Adipocyte (in vitro differentiated cells): ENCODE measurements around the gene PGS1.
"Not testable (repeated sequence)": the region's sequence is repeated elsewhere in the genome, so short reads cannot be mapped to it uniquely, and the experiment has no call there.

ENCODE experiments used
- DNase-seq: peaks from one replicate; pipeline ENCODE4 v3.0.0-alpha.2; 2015; ENCODE audit warnings: low read depth
- H3K27me3 ChIP-seq: replicated peaks from 2 replicates; pipeline ENCODE4 v1.7.0; 2013; ENCODE audit warnings: mild to moderate bottlenecking, low read length, moderate library complexity; ENCODE audit not compliant: control insufficient read depth, insufficient read depth
- H3K36me3 ChIP-seq: 2 replicates; pipeline ENCODE4 v1.7.0; 2013; ENCODE audit warnings: low read length, mild to moderate bottlenecking, moderate library complexity; ENCODE audit not compliant: control insufficient read depth, insufficient read depth, severe bottlenecking
- H3K4me1 ChIP-seq: 2 replicates; pipeline ENCODE4 v1.7.0; 2013; ENCODE audit warnings: mild to moderate bottlenecking, low read length, moderate library complexity; ENCODE audit not compliant: control insufficient read depth, insufficient read depth
- H3K4me3 ChIP-seq: 2 replicates; pipeline ENCODE4 v1.7.0; 2013; ENCODE audit warnings: mild to moderate bottlenecking, low read length, moderate library complexity
- H3K9ac ChIP-seq: 2 replicates; pipeline ENCODE4 v1.7.0; 2013; ENCODE audit warnings: mild to moderate bottlenecking, low read length, moderate library complexity
- H3K9me3 ChIP-seq: 2 replicates; pipeline ENCODE4 v1.7.0; 2013; ENCODE audit warnings: mild to moderate bottlenecking, low read length, moderate library complexity; ENCODE audit not compliant: control insufficient read depth

PGS1 gene

GRCh38 chr17:78450696-78451345 is 72.4 kb downstream of the PGS1 start:
- no peaks in the 10 kb centered on the region for H3K36me3 ChIP-seq
- peaks cover 43% of the 10 kb centered on the region for H3K27me3 ChIP-seq
- H3K4me1 ChIP-seq = peaks cover 2% of the 10 kb centered on the region
- H3K4me3 ChIP-seq = no peak overlapping the region
- no peak overlapping the region for H3K9ac ChIP-seq
- DNase-seq = no peak
- H3K9me3 ChIP-seq = peaks cover 3% of the 10 kb centered on the region

- Histone ChIP-seq H3K27me3 (peaks cover 43% of the 10 kb centered on the region), H3K4me1 (peaks cover 2% of the 10 kb centered on the region), H3K36me3 (no peaks in the 10 kb centered on the region), H3K4me3 (no peak overlapping the region), H3K9ac (no peak overlapping the region), H3K9me3 (peaks cover 3% of the 10 kb centered on the region)
- DNase-seq = no peak
These were observed 73.3 kb downstream of the PGS1 start for GRCh38 chr17:78451753-78452152.

- Histone ChIP-seq H3K9ac (no peak overlapping the region), H3K36me3 (no peaks in the 10 kb centered on the region), H3K9me3 (no peaks in the 10 kb centered on the region), H3K4me1 (no peaks in the 10 kb centered on the region), H3K27me3 (peaks cover 41% of the 10 kb centered on the region), H3K4me3 (no peak overlapping the region)
- DNase-seq = no peak
These were observed 75.9 kb downstream of the PGS1 start for GRCh38 chr17:78454346-78454745.

GRCh38 chr17:78458091-78458490 is 79.6 kb downstream of the PGS1 start:
- Histone ChIP-seq H3K36me3 (no peaks in the 10 kb centered on the region), H3K4me3 (no peak overlapping the region), H3K9ac (no peak overlapping the region), H3K9me3 (no peaks in the 10 kb centered on the region), H3K4me1 (no peaks in the 10 kb centered on the region), H3K27me3 (peaks cover 11% of the 10 kb centered on the region)
- DNase-seq = no peak

- Histone ChIP-seq H3K4me3 (no peak overlapping the region), H3K36me3 (no peaks in the 10 kb centered on the region), H3K9me3 (no peaks in the 10 kb centered on the region), H3K27me3 (peaks cover 7% of the 10 kb centered on the region), H3K9ac (no peak overlapping the region), H3K4me1 (no peaks in the 10 kb centered on the region)
- DNase-seq = no peak
These were observed 80.4 kb downstream of the PGS1 start for GRCh38 chr17:78458736-78459335.

GRCh38 chr17:78459696-78460095 is 81.2 kb downstream of the PGS1 start:
- Histone ChIP-seq H3K27me3 (peaks cover 7% of the 10 kb centered on the region), H3K9me3 (no peaks in the 10 kb centered on the region), H3K4me1 (no peaks in the 10 kb centered on the region), H3K4me3 (no peak overlapping the region), H3K36me3 (no peaks in the 10 kb centered on the region), H3K9ac (no peak overlapping the region)
- no peak for DNase-seq

- H3K4me1 ChIP-seq = no peaks in the 10 kb centered on the region
- H3K4me3 ChIP-seq = no peak overlapping the region
- no peaks in the 10 kb centered on the region for H3K9me3 ChIP-seq
- no peaks in the 10 kb centered on the region for H3K36me3 ChIP-seq
- H3K27me3 ChIP-seq = peaks cover 7% of the 10 kb centered on the region
- no peak for DNase-seq
- no peak overlapping the region for H3K9ac ChIP-seq
These were observed 81.8 kb downstream of the PGS1 start for GRCh38 chr17:78460176-78460675.

GRCh38 chr17:78460951-78461798 is 82.7 kb downstream of the PGS1 start:
- no peaks in the 10 kb centered on the region for H3K36me3 ChIP-seq
- H3K27me3 ChIP-seq = peaks cover 7% of the 10 kb centered on the region
- H3K9me3 ChIP-seq = no peaks in the 10 kb centered on the region
- no peak overlapping the region for H3K9ac ChIP-seq
- DNase-seq = no peak
- H3K4me1 ChIP-seq = no peaks in the 10 kb centered on the region
- H3K4me3 ChIP-seq = no peak overlapping the region

- H3K4me1 ChIP-seq = no peaks in the 10 kb centered on the region
- H3K4me3 ChIP-seq = no peak overlapping the region
- H3K9me3 ChIP-seq = no peaks in the 10 kb centered on the region
- DNase-seq = no peak
- no peak overlapping the region for H3K9ac ChIP-seq
- H3K36me3 ChIP-seq = no peaks in the 10 kb centered on the region
- H3K27me3 ChIP-seq = peaks cover 7% of the 10 kb centered on the region
These were observed 83.3 kb downstream of the PGS1 start for GRCh38 chr17:78461799-78462053.

- Histone ChIP-seq H3K9me3 (no peaks in the 10 kb centered on the region), H3K36me3 (no peaks in the 10 kb centered on the region), H3K27me3 (peaks cover 7% of the 10 kb centered on the region), H3K4me3 (no peak overlapping the region), H3K9ac (no peak overlapping the region), H3K4me1 (no peaks in the 10 kb centered on the region)
- DNase-seq = no peak
These were observed 83.7 kb downstream of the PGS1 start for GRCh38 chr17:78462148-78462547.

- H3K4me1 ChIP-seq, H3K9me3 ChIP-seq, DNase-seq, H3K9ac ChIP-seq, H3K4me3 ChIP-seq, H3K36me3 ChIP-seq: not testable (repeated sequence)
- H3K27me3 ChIP-seq = peaks cover 11% of the 10 kb centered on the region
These were observed 87.8 kb downstream of the PGS1 start for GRCh38 chr17:78466109-78466785.
